MM.1S (cell line): ENCODE measurements around the gene KIN.

Experiments used
- DNase-seq: peaks from one replicate; pipeline ENCODE4 v3.0.0-alpha.2; 2015
- H2AFZ ChIP-seq: fragments of 300-600 bp; sonication (generic); 2 replicates; pipeline ENCODE4 v1.6.0; 2016; ENCODE audit warnings: antibody characterized with exemption, low read length
- H3F3A ChIP-seq: fragments of 300-600 bp; sonication (generic); 2 replicates; pipeline ENCODE4 v1.6.1; 2016; ENCODE audit warnings: mild to moderate bottlenecking, antibody characterized with exemption, low read length, moderate library complexity, mixed read lengths; ENCODE audit not compliant: insufficient read depth
- H3K27ac ChIP-seq: fragments of 300-600 bp; sonication (generic); 2 replicates; pipeline ENCODE4 v1.5.1; 2016; ENCODE audit warnings: mild to moderate bottlenecking, low read length
- H3K27me3 ChIP-seq: fragments of 300-600 bp; sonication (generic); replicated peaks from 2 replicates; pipeline ENCODE4 v1.6.0; 2016; ENCODE audit warnings: low read length; ENCODE audit not compliant: insufficient read depth
- H3K36me3 ChIP-seq: fragments of 300-600 bp; sonication (generic); replicated peaks from 2 replicates; pipeline ENCODE4 v1.6.1; 2016; ENCODE audit warnings: mild to moderate bottlenecking, low read length, mixed read lengths; ENCODE audit not compliant: insufficient read depth
- H3K4me1 ChIP-seq: fragments of 300-600 bp; sonication (generic); 2 replicates; pipeline ENCODE4 v1.6.1; 2016; ENCODE audit warnings: low read length, mixed read lengths
- H3K4me2 ChIP-seq: fragments of 300-600 bp; sonication (generic); 2 replicates; pipeline ENCODE4 v1.6.0; 2016; ENCODE audit warnings: low read depth, low read length
- H3K4me3 ChIP-seq: fragments of 300-600 bp; sonication (generic); 2 replicates; pipeline ENCODE4 v1.5.1; 2016; ENCODE audit warnings: low read length, mixed read lengths
- H3K79me2 ChIP-seq: fragments of 300-600 bp; sonication (generic); 2 replicates; pipeline ENCODE4 v1.6.1; 2016; ENCODE audit warnings: mixed run types, low read length, mixed read lengths
- H3K9ac ChIP-seq: fragments of 300-600 bp; sonication (generic); 2 replicates; pipeline ENCODE4 v1.6.1; 2016; ENCODE audit warnings: low read length, mixed read lengths
- H3K9me2 ChIP-seq: fragments of 300-600 bp; sonication (generic); replicated peaks from 2 replicates; pipeline ENCODE4 v1.6.1; 2016; ENCODE audit warnings: mild to moderate bottlenecking, low read length, mixed read lengths; ENCODE audit not compliant: insufficient read depth
- H3K9me3 ChIP-seq: fragments of 300-600 bp; sonication (generic); replicated peaks from 2 replicates; pipeline ENCODE4 v1.6.1; 2016; ENCODE audit warnings: mild to moderate bottlenecking, low read length, mixed read lengths; ENCODE audit not compliant: insufficient read depth
- H4K20me1 ChIP-seq: fragments of 300-600 bp; sonication (generic); 2 replicates; pipeline ENCODE4 v1.6.1; 2016; ENCODE audit warnings: mild to moderate bottlenecking, low read length, moderate library complexity, mixed read lengths; ENCODE audit not compliant: insufficient read depth
- CTCF ChIP-seq: fragments of 300-600 bp; sonication (generic); IDR thresholded peaks from 2 replicates; pipeline ENCODE4 v1.5.1; 2016; ENCODE audit warnings: antibody characterized with exemption, low read length, mixed read lengths
- EZH2 ChIP-seq: fragments of 300-600 bp; sonication (generic); optimal IDR thresholded peaks from 2 replicates; pipeline ENCODE3; 2017; ENCODE audit warnings: low read depth, mild to moderate bottlenecking, antibody characterized with exemption, low read length, mixed read lengths
- EZH2phosphoT487 ChIP-seq: fragments of 300-600 bp; sonication (generic); IDR thresholded peaks from 2 replicates; pipeline ENCODE4 v1.6.1; 2018; ENCODE audit warnings: antibody characterized with exemption, low read length

Gene KIN

DNA sequence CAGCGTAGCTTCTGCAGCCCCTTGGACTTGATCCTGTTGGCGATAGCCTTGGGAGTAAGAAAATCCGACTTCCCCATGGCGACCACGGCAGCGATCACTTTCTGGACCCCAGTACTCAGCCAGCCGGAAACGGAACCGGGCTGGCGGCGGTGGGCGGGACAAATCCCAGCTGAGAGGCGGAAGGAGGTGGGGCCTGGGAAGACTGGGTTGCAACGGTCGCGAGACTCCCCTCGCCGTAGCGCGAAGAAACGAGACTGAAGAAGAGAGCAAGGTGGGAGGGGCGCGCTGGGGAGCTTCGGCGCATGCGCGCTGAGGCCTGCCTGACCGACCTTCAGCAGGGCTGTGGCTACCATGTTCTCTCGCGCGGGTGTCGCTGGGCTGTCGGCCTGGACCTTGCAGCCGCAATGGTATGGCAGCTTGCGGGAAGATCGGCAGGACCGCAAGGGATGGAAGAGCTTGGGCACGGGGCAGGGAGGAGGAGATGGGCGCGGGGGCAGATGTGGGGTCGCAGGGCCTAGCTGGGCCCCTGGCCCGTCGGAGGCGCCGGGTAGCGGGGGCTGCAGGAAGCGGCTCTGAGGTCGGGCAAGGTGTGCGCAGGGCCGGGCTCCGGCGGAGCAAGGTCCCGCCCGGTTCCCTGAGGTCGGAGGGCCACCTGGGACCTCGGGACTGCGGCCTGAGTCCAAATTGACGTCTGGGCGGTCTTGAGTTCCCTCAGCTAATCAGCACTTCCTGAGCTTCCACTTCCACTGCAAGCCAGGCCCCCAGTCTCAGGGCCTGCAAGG, at the start of gene KIN, which contains the start of gene ATP5F1C:
Gene KIN, minus strand, starts transcription at position 137 of the 782 bp plus-strand sequence. Its CDS starts 60 bp downstream, at position 77.
Gene ATP5F1C, plus strand, starts transcription at position 321 of the 782 bp plus-strand sequence. Its CDS starts 31 bp downstream, at position 352.
- Histone ChIP-seq H3K9me2 (no peaks in the 10 kb centered on the region), H3K9ac (peak within 1 kb of the TSS; percentile 82), H3K27ac (peak within 1 kb of the TSS; percentile 46; the same call in 1 of the 2 replicates), H3K4me3 (peak within 1 kb of the TSS; percentile 90), H3K4me1 (peaks cover 17% of the 10 kb centered on the region), H4K20me1 (peaks cover 22% of the 10 kb centered on the region), H3K4me2 (peak within 1 kb of the TSS; percentile 94), H3K36me3 (no peaks in the 10 kb centered on the region; the same call in 1 of the 2 replicates), H2AFZ (peak within 1 kb of the TSS; percentile 84), H3K27me3 (no peaks in the 10 kb centered on the region), H3F3A (no peaks in the 10 kb centered on the region), H3K9me3 (no peaks in the 10 kb centered on the region), H3K79me2 (peaks cover 99% of the 10 kb centered on the region)
- peak; percentile 96 for DNase-seq
- no peak for TF ChIP-seq CTCF
- no peak for TF ChIP-seq EZH2
- TF ChIP-seq EZH2phosphoT487 = no peak

GRCh38 chr10:7836571-7836970, 48.8 kb upstream of the KIN start:
- peaks cover 28% of the 10 kb centered on the region for H3K79me2 ChIP-seq
- no peaks in the 10 kb centered on the region for H3K27me3 ChIP-seq
- H3K9me2 ChIP-seq = no peaks in the 10 kb centered on the region
- TF ChIP-seq EZH2phosphoT487 = no peak
- no peak for TF ChIP-seq CTCF
- no peak for TF ChIP-seq EZH2
- H3K9ac ChIP-seq = no peak overlapping the region
- H3K4me3 ChIP-seq = no peak overlapping the region
- H3K9me3 ChIP-seq = no peaks in the 10 kb centered on the region
- H3K27ac ChIP-seq = no peak overlapping the region
- no peaks in the 10 kb centered on the region for H4K20me1 ChIP-seq
- no peaks in the 10 kb centered on the region for H3F3A ChIP-seq
- H2AFZ ChIP-seq = no peak overlapping the region
- no peaks in the 10 kb centered on the region for H3K4me1 ChIP-seq
- no peak for DNase-seq
- H3K36me3 ChIP-seq = no peaks in the 10 kb centered on the region
- no peak overlapping the region for H3K4me2 ChIP-seq

GRCh38 chr10:7834262-7834661, 46.5 kb upstream of the KIN start:
- TF ChIP-seq EZH2 (no peak), EZH2phosphoT487 (no peak), CTCF (no peak)
- Histone ChIP-seq H3K9me2 (no peaks in the 10 kb centered on the region), H3K4me3 (no peak overlapping the region), H3K4me2 (no peak overlapping the region), H2AFZ (no peak overlapping the region), H3K79me2 (peaks cover 39% of the 10 kb centered on the region), H3K27me3 (no peaks in the 10 kb centered on the region), H3K9ac (no peak overlapping the region), H3F3A (no peaks in the 10 kb centered on the region), H3K36me3 (no peaks in the 10 kb centered on the region), H3K4me1 (no peaks in the 10 kb centered on the region), H3K27ac (no peak overlapping the region), H4K20me1 (no peaks in the 10 kb centered on the region), H3K9me3 (no peaks in the 10 kb centered on the region)
- no peak for DNase-seq
